Liver (tissue), 9 donors: ENCODE results near the gene ILK. TPM values are rescaled to one million over a fixed set of nuclear protein-coding genes. Genes with fewer than 3 reads are reported as not detected.

ENCODE experiments used
- DNase-seq: peaks from one replicate; pipeline ENCODE4 v3.0.0-alpha.2; 2017; ENCODE audit warnings: low spot score
- H3K27ac ChIP-seq, 2 donors: one replicate each; pipeline ENCODE4 v1.7.0; 2013; ENCODE audit warnings: inconsistent platforms in 2 of 2, low read length in 2 of 2, control low read depth in 1 of 2, low read depth in 1 of 2, mild to moderate bottlenecking in 1 of 2
- H3K27me3 ChIP-seq, 4 donors: one replicate each; pipeline versions ENCODE4 v1.6.1 to v1.7.0; 2013; ENCODE audit warnings: low read length in 3 of 4, inconsistent platforms in 1 of 4, mild to moderate bottlenecking in 1 of 4, moderate library complexity in 1 of 4; ENCODE audit not compliant: control insufficient read depth in 4 of 4, insufficient read depth in 4 of 4
- H3K36me3 ChIP-seq, 4 donors: one replicate each; pipeline versions ENCODE4 v1.6.1 to v1.7.0; 2013; ENCODE audit warnings: low read length in 3 of 4, mild to moderate bottlenecking in 3 of 4, low read depth in 1 of 4, moderate library complexity in 1 of 4; ENCODE audit not compliant: control insufficient read depth in 4 of 4, insufficient read depth in 3 of 4
- H3K4me1 ChIP-seq, 4 donors: one replicate each; pipeline versions ENCODE4 v1.6.1 to v1.7.0; 2013; ENCODE audit warnings: low read length in 3 of 4, mild to moderate bottlenecking in 3 of 4, moderate library complexity in 1 of 4; ENCODE audit not compliant: control insufficient read depth in 4 of 4, insufficient read depth in 4 of 4
- H3K4me3 ChIP-seq, 3 donors: one replicate each; pipeline versions ENCODE4 v1.6.1 to v1.7.0; 2013; ENCODE audit warnings: low read length in 3 of 3, control low read depth in 1 of 3, low read depth in 1 of 3, mild to moderate bottlenecking in 1 of 3
- H3K9ac ChIP-seq, 2 donors: one replicate each; pipeline ENCODE4 v1.7.0; 2013; ENCODE audit warnings: low read length in 2 of 2, mild to moderate bottlenecking in 2 of 2, moderate library complexity in 2 of 2, control low read depth in 1 of 2, low read depth in 1 of 2
- H3K9me3 ChIP-seq, 4 donors: one replicate each; pipeline versions ENCODE4 v1.6.1 to v1.7.0; 2013; ENCODE audit warnings: low read length in 3 of 4; ENCODE audit not compliant: control insufficient read depth in 4 of 4
- ATF3 ChIP-seq: IDR thresholded peaks from 2 replicates; pipeline ENCODE4 v1.6.1; 2016; ENCODE audit warnings: antibody characterized with exemption
- CTCF ChIP-seq: fragments of 150-350 bp; IDR thresholded peaks from 2 replicates; pipeline ENCODE4 v1.5.1; 2017; ENCODE audit warnings: improper control_type of control experiment, low read depth, low read length; ENCODE audit not compliant: missing input control
- GABPA ChIP-seq, 2 donors: IDR thresholded peaks in 1 of 2; conservative IDR thresholded peaks in 1 of 2; 2 replicates each; pipeline ENCODE4 v1.6.1; 2016; ENCODE audit warnings: antibody characterized with exemption in 2 of 2, mild to moderate bottlenecking in 1 of 2, moderate library complexity in 1 of 2
- HNF4G ChIP-seq: IDR thresholded peaks from 2 replicates; pipeline ENCODE4 v1.6.1; 2016; ENCODE audit warnings: antibody characterized with exemption
- JUND ChIP-seq, 2 donors: IDR thresholded peaks; 2 replicates each; pipeline ENCODE4 v1.6.1; 2016; ENCODE audit warnings: antibody characterized with exemption in 2 of 2
- MAX ChIP-seq: IDR thresholded peaks from 2 replicates; pipeline ENCODE4 v1.6.1; 2016; ENCODE audit warnings: antibody characterized with exemption
- NR2F2 ChIP-seq: IDR thresholded peaks from 2 replicates; pipeline ENCODE4 v1.6.1; 2016; ENCODE audit warnings: antibody characterized with exemption
- RAD21 ChIP-seq, 2 donors: IDR thresholded peaks; 2 replicates each; pipeline ENCODE4 v1.6.1; 2016; ENCODE audit warnings: antibody characterized with exemption in 2 of 2, mild to moderate bottlenecking in 2 of 2
- REST ChIP-seq: IDR thresholded peaks from 2 replicates; pipeline ENCODE4 v1.6.1; 2016; ENCODE audit warnings: antibody characterized with exemption, mild to moderate bottlenecking
- SP1 ChIP-seq: IDR thresholded peaks from 2 replicates; pipeline ENCODE4 v1.6.1; 2018; ENCODE audit warnings: antibody characterized with exemption, mild to moderate bottlenecking
- TAF1 ChIP-seq: conservative IDR thresholded peaks from 2 replicates; pipeline ENCODE4 v1.6.1; 2016; ENCODE audit warnings: antibody characterized with exemption, mild to moderate bottlenecking
- YY1 ChIP-seq: IDR thresholded peaks from 2 replicates; pipeline ENCODE4 v1.6.1; 2016; ENCODE audit warnings: antibody characterized with exemption, mild to moderate bottlenecking
- ZBTB33 ChIP-seq: IDR thresholded peaks from 2 replicates; pipeline ENCODE4 v1.6.1; 2016; ENCODE audit warnings: antibody characterized with exemption
- WGBS: extraction: QIAGEN DNeasy Blood & Tissue Kit; methylation state at CpG from one replicate; pipeline ENCODE4 v1.1.7; 2013; 5-methylcytosine and 5-hydroxymethylcytosine counted together
- polyA plus RNA-seq, 2 donors: library from polyadenylated mRNA; stranded (reverse) in 1 of 2; unstranded in 1 of 2; fragments of 200-250 nt in 1 of 2; fragments of >200 nt in 1 of 2; fragmentation: Nextera tagmentation in 1 of 2; extraction: Ambion mirVana in 1 of 2; gene quantifications; one replicate each; pipeline versions ENCODE4 v1.2.1 to v1.2.3, GENCODE V29; 2013 to 2015
- total RNA-seq, 2 donors: library from RNA; depleted of rRNA; stranded (reverse); fragments of >200 nt; gene quantifications; one replicate each; pipeline ENCODE4 v1.2.3, GENCODE V29; 2014
- donor health status: healthy.
- donor health status: healthy.
- donor health status: healthy.
- donor health status: healthy.
- donor health status: healthy.

ILK gene
- total and polyA plus RNA-seq, 4 donors: 29.6 to 69.1 (median 48.2) TPM

- peaks cover 3 to 42% (median 25%) of the 10 kb centered on the region in 4 donors for H3K36me3 ChIP-seq
Measured at GRCh38 chr11:6599449-6599848, 4.1 kb upstream of the ILK start.

GRCh38 chr11:6599881-6600390 lies 3.6 kb upstream of the ILK start:
- Histone ChIP-seq H3K4me1 (peaks cover 9 to 50% (median 39%) of the 10 kb centered on the region in 4 donors), H3K9me3 (no peaks in the 10 kb centered on the region), H3K27me3 (no peaks in the 10 kb centered on the region), H3K27ac (no peak overlapping the region), H3K36me3 (peaks cover 3 to 42% (median 24%) of the 10 kb centered on the region in 4 donors), H3K4me3 (no peak overlapping the region), H3K9ac (no peak overlapping the region)
- 94% methylated on average over 2 of the region's 2 CpGs for WGBS
- DNase-seq: peak; percentile 36
- TF ChIP-seq REST (no peak), NR2F2 (no peak), HNF4G (no peak), SP1 (no peak), CTCF (no peak)

More at GRCh38 chr11:6599449-6599848, 4.1 kb upstream of the ILK start:
- no peak overlapping the region for H3K27ac ChIP-seq
- H3K4me1 ChIP-seq: peaks cover 8 to 45% (median 34%) of the 10 kb centered on the region in 4 donors
- 96% methylated on average over 1 of the region's 1 CpG for WGBS
- H3K4me3 ChIP-seq: no peak overlapping the region
- no peaks in the 10 kb centered on the region for H3K9me3 ChIP-seq
- no peak overlapping the region for H3K9ac ChIP-seq
- H3K27me3 ChIP-seq: no peaks in the 10 kb centered on the region
- DNase-seq: peak; percentile 17
- TF ChIP-seq JUND (IDR thresholded peaks at IDR 0.05) (no peak), MAX (no peak), ATF3 (no peak), GABPA (IDR thresholded peaks at IDR 0.05 in 1 of 2, conservative IDR thresholded peaks at IDR 0.05 in 1 of 2) (no peak), RAD21 (IDR thresholded peaks at IDR 0.05) (no peak), NR2F2 (no peak), YY1 (no peak), REST (no peak), ZBTB33 (no peak), TAF1 (no peak)
